ENCODE results near the gene CCL22.

Gene CCL22

GRCh38 chr16:57409065-57409464, 50.5 kb downstream of the CCL22 start:
- ChIA-PET CTCF (interaction anchor here (0.6 to 1.2 kb wide), 2 partner anchors 14 to 108 kb away, joined by 3 to 6 read pairs; no protein-coding TSS in a partner anchor), POLR2A (ENCODE audit: low non-redundant PET) (no interaction called here)
- TF ChIP-seq CTCF (conservative IDR thresholded peaks at IDR 0.05; ENCODE audit: low read depth) = no peak
- no peak overlapping the region for H3K27ac ChIP-seq
- no peak for DNase-seq (ENCODE audit: low spot score)

GRCh38 chr16:57409870-57410587, 51.4 kb downstream of the CCL22 start:
- TF ChIP-seq CTCF (conservative IDR thresholded peaks at IDR 0.05; ENCODE audit: low read depth) = no peak
- CTCF ChIA-PET = interaction anchor here (0.6 to 1.2 kb wide), 3 partner anchors 13 to 109 kb away, joined by 3 to 6 read pairs (median 4); no protein-coding TSS in a partner anchor
- peak overlapping the region; percentile 33 for H3K27ac ChIP-seq
- no peak for DNase-seq (ENCODE audit: low spot score)
- POLR2A ChIA-PET (ENCODE audit: low non-redundant PET) = no interaction called here

- ChIA-PET POLR2A (ENCODE audit: low non-redundant PET) (no interaction called here), CTCF (interaction anchor here (0.6 kb wide), 2 partner anchors 15 to 111 kb away, joined by 3 read pairs; no protein-coding TSS in a partner anchor)
- DNase-seq (ENCODE audit: low spot score) = no peak
- TF ChIP-seq CTCF (conservative IDR thresholded peaks at IDR 0.05; ENCODE audit: low read depth) = no peak
- H3K27ac ChIP-seq = no peak overlapping the region
These were observed 52.9 kb downstream of the CCL22 start for GRCh38 chr16:57411362-57411976.

- H3K27ac ChIP-seq = no peak overlapping the region
- DNase-seq (ENCODE audit: low spot score) = no peak
- POLR2A ChIA-PET (ENCODE audit: low non-redundant PET) = no interaction called here
- TF ChIP-seq CTCF (conservative IDR thresholded peaks at IDR 0.05; ENCODE audit: low read depth) = no peak
- CTCF ChIA-PET = interaction anchor here (0.6 to 1.5 kb wide), 4 partner anchors 17 to 113 kb away, joined by 3 to 5 read pairs (median 3); no protein-coding TSS in a partner anchor
These were observed 54.0 kb downstream of the CCL22 start for GRCh38 chr16:57412584-57412983.

- no peak overlapping the region for H3K27ac ChIP-seq
- no peak for DNase-seq (ENCODE audit: low spot score)
- TF ChIP-seq CTCF (conservative IDR thresholded peaks at IDR 0.05; ENCODE audit: low read depth) = no peak
- ChIA-PET CTCF (interaction anchor here (0.5 to 1.5 kb wide), 5 partner anchors 18 to 113 kb away, joined by 3 to 5 read pairs (median 3); no protein-coding TSS in a partner anchor), POLR2A (ENCODE audit: low non-redundant PET) (no interaction called here)
These were observed 54.7 kb downstream of the CCL22 start for GRCh38 chr16:57413301-57413730.

- CTCF ChIA-PET = interaction anchor here (0.5 kb wide), 1 partner anchor 83 kb away, joined by 3 read pairs; no protein-coding TSS in a partner anchor
- TF ChIP-seq CTCF (conservative IDR thresholded peaks at IDR 0.05; ENCODE audit: low read depth) = no peak
- H3K27ac ChIP-seq = no peak overlapping the region
- DNase-seq (ENCODE audit: low spot score) = no peak
- POLR2A ChIA-PET (ENCODE audit: low non-redundant PET) = no interaction called here
These were observed 55.1 kb downstream of the CCL22 start for GRCh38 chr16:57413733-57414132.
